Measurements from ENCODE around the gene SLC15A3. TPM values are rescaled to one million over a fixed set of nuclear protein-coding genes. Genes with fewer than 3 reads are reported as not detected.

SLC15A3 gene
- total RNA-seq, 2 experiments from 2014 or later, result 2.0 to 2.2 TPM

GRCh38 chr11:60899977-60900376 lies 52.0 kb downstream of the SLC15A3 start:
- DNase-seq (no peak), ATAC-seq (no peak)
- no peaks in the 10 kb centered on the region for H3K27me3 Mint-ChIP-seq (ENCODE audit: low read depth)
- H3K36me3 Mint-ChIP-seq (ENCODE audit: low read depth), result peaks cover 78% of the 10 kb centered on the region
- CTCF ChIA-PET, result interaction anchor here (0.6 to 9.2 kb wide), 27 partner anchors 8 to 258 kb away, joined by 3 to 187 read pairs (median 5); partner anchors contain the start of genes CCDC86 and TMEM109
- H3K9me3 Mint-ChIP-seq (ENCODE audit: insufficient read depth), result no peaks in the 10 kb centered on the region
- no peak overlapping the region for H3K4me3 Mint-ChIP-seq
- H3K27ac Mint-ChIP-seq, result no peak overlapping the region
- POLR2A ChIA-PET, result interaction anchor here (0.8 kb wide), 1 partner anchor 29 kb away, joined by 3 read pairs; no protein-coding TSS in a partner anchor
- peaks cover 23% of the 10 kb centered on the region for H3K4me1 Mint-ChIP-seq (ENCODE audit: low read depth)

- no peaks in the 10 kb centered on the region for H3K27me3 Mint-ChIP-seq (ENCODE audit: low read depth)
- DNase-seq (peak; percentile 50), ATAC-seq (peak; percentile 73)
- H3K36me3 Mint-ChIP-seq (ENCODE audit: low read depth), result peaks cover 79% of the 10 kb centered on the region
- CTCF ChIA-PET, result interaction anchor here (0.6 to 9.2 kb wide), 29 partner anchors 8 to 288 kb away, joined by 3 to 187 read pairs (median 4); partner anchors contain the start of genes CCDC86 and TMEM109
- no peak overlapping the region for H3K27ac Mint-ChIP-seq
- POLR2A ChIA-PET, result interaction anchor here (0.8 kb wide), 1 partner anchor 29 kb away, joined by 3 read pairs; no protein-coding TSS in a partner anchor
- peaks cover 19% of the 10 kb centered on the region for H3K4me1 Mint-ChIP-seq (ENCODE audit: low read depth)
- H3K4me3 Mint-ChIP-seq, result no peak overlapping the region
- no peaks in the 10 kb centered on the region for H3K9me3 Mint-ChIP-seq (ENCODE audit: insufficient read depth)
Observed at GRCh38 chr11:60899046-60899936, 52.7 kb downstream of the SLC15A3 start.

- Mint-ChIP-seq H3K4me3 (no peak overlapping the region), H3K27ac (no peak overlapping the region), H3K36me3 (ENCODE audit: low read depth) (peaks cover 71% of the 10 kb centered on the region), H3K4me1 (ENCODE audit: low read depth) (peaks cover 2% of the 10 kb centered on the region), H3K27me3 (ENCODE audit: low read depth) (no peaks in the 10 kb centered on the region), H3K9me3 (ENCODE audit: insufficient read depth) (no peaks in the 10 kb centered on the region)
- ChIA-PET POLR2A (no interaction called here), CTCF (interaction anchor here (2.9 to 9.2 kb wide), 3 partner anchors 8 to 63 kb away, joined by 27 to 187 read pairs (median 61); partner anchors contain the start of gene TMEM109)
- no peak for ATAC-seq
- no peak for DNase-seq
Observed at GRCh38 chr11:60897496-60897895, 54.5 kb downstream of the SLC15A3 start.

GRCh38 chr11:60895687-60896086 lies 56.3 kb downstream of the SLC15A3 start:
- ChIA-PET CTCF (interaction anchor here (0.6 to 9.2 kb wide), 5 partner anchors 6 to 1758 kb away, joined by 3 to 187 read pairs (median 5); no protein-coding TSS in a partner anchor), POLR2A (no interaction called here)
- Mint-ChIP-seq H3K27me3 (ENCODE audit: low read depth) (no peaks in the 10 kb centered on the region), H3K27ac (no peak overlapping the region), H3K4me3 (no peak overlapping the region), H3K9me3 (ENCODE audit: insufficient read depth) (no peaks in the 10 kb centered on the region), H3K4me1 (ENCODE audit: low read depth) (no peaks in the 10 kb centered on the region), H3K36me3 (ENCODE audit: low read depth) (peaks cover 65% of the 10 kb centered on the region)
- ATAC-seq (no peak), DNase-seq (no peak)

- no peak overlapping the region for H3K4me3 Mint-ChIP-seq
Observed at GRCh38 chr11:60891103-60891741, 60.8 kb downstream of the SLC15A3 start.

DNA sequence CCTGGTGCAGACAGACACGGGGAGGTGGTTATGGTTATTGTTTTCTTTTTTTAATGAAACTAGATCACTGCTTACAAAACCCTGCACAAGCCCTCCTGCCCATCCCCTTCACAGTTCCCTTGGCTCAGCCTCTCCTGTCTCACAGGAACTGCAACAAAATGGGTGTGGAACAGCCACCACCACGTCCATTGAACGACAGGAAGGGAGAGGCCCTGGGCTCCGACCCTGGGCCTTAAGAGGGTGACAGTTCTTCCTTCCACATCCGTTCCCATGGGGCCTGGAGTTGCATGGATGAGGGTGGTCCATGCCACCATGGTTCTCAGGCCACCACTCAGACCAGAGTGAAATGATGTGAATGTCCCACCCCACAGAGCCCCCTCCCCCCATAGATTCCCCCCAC lies 61.3 kb downstream of the SLC15A3 start:
- no peak overlapping the region for H3K4me3 Mint-ChIP-seq
- H3K4me1 Mint-ChIP-seq (ENCODE audit: low read depth), result peaks cover 9% of the 10 kb centered on the region
- H3K36me3 Mint-ChIP-seq (ENCODE audit: low read depth), result peaks cover 41% of the 10 kb centered on the region
- H3K27me3 Mint-ChIP-seq (ENCODE audit: low read depth), result no peaks in the 10 kb centered on the region
- no peak for DNase-seq
- no peak for ATAC-seq
- ChIA-PET POLR2A (interaction anchor here (1.2 kb wide), 1 partner anchor 14 kb away, joined by 5 read pairs; no protein-coding TSS in a partner anchor), CTCF (interaction anchor here (0.6 to 12.9 kb wide), 5 partner anchors 7 to 115 kb away, joined by 4 to 610 read pairs (median 61); partner anchors contain the start of genes CCDC86 and ZP1)
- H3K27ac Mint-ChIP-seq, result no peak overlapping the region
- H3K9me3 Mint-ChIP-seq (ENCODE audit: insufficient read depth), result no peaks in the 10 kb centered on the region

More at GRCh38 chr11:60891103-60891741, 60.8 kb downstream of the SLC15A3 start:
- H3K36me3 Mint-ChIP-seq (ENCODE audit: low read depth), result peaks cover 42% of the 10 kb centered on the region
- POLR2A ChIA-PET, result interaction anchor here (1.2 kb wide), 1 partner anchor 14 kb away, joined by 5 read pairs; no protein-coding TSS in a partner anchor
- CTCF ChIA-PET, result interaction anchor here (0.6 to 12.9 kb wide), 5 partner anchors 7 to 107 kb away, joined by 3 to 610 read pairs (median 61); partner anchors contain the start of genes CCDC86 and ZP1
- no peaks in the 10 kb centered on the region for H3K9me3 Mint-ChIP-seq (ENCODE audit: insufficient read depth)
- ATAC-seq (no peak), DNase-seq (no peak)
- no peak overlapping the region for H3K27ac Mint-ChIP-seq
- H3K27me3 Mint-ChIP-seq (ENCODE audit: low read depth), result no peaks in the 10 kb centered on the region
- H3K4me1 Mint-ChIP-seq (ENCODE audit: low read depth), result peaks cover 6% of the 10 kb centered on the region

DNA sequence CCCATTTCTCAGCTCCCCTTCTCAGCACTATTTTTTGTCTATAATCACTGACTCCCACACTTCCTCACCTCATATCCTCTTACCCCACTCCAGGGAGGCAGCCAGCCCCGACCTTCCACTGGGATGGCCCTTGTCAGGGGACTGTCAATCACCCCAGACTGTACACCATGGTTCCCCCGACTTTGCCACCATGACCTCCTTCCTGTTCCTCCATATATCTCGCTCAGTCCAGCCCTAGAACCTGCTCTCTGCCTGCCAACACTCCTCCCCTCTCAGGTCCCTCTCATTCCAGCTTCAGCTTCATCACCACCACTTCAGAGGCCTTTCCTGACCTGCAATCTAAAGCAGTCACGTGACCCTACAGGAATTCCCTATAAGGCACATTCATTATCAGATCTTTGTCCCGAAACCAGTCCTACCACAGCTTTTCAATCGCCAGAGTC lies 62.1 kb downstream of the SLC15A3 start:
- Mint-ChIP-seq H3K27me3 (ENCODE audit: low read depth) (no peaks in the 10 kb centered on the region), H3K9me3 (ENCODE audit: insufficient read depth) (no peaks in the 10 kb centered on the region), H3K4me3 (no peak overlapping the region), H3K27ac (peak overlapping the region; percentile 51), H3K4me1 (ENCODE audit: low read depth) (peaks cover 9% of the 10 kb centered on the region), H3K36me3 (ENCODE audit: low read depth) (peaks cover 41% of the 10 kb centered on the region)
- ChIA-PET POLR2A (interaction anchor here (1.2 kb wide), 1 partner anchor 59 kb away, joined by 4 read pairs; no protein-coding TSS in a partner anchor), CTCF (interaction anchor here (1.0 to 12.9 kb wide), 5 partner anchors 8 to 115 kb away, joined by 3 to 610 read pairs (median 61); partner anchors contain the start of genes CCDC86 and ZP1)
- no peak for DNase-seq
- ATAC-seq, result no peak

GRCh38 chr11:60887556-60887955 lies 64.4 kb downstream of the SLC15A3 start:
- peaks cover 34% of the 10 kb centered on the region for H3K36me3 Mint-ChIP-seq (ENCODE audit: low read depth)
- POLR2A ChIA-PET, result interaction anchor here (1.0 to 1.3 kb wide), 5 partner anchors 21 to 112 kb away, joined by 3 to 7 read pairs (median 3); no protein-coding TSS in a partner anchor

More at GRCh38 chr11:60887556-60887955, 64.4 kb downstream of the SLC15A3 start:
- Mint-ChIP-seq H3K9me3 (ENCODE audit: insufficient read depth) (no peaks in the 10 kb centered on the region), H3K27me3 (ENCODE audit: low read depth) (no peaks in the 10 kb centered on the region), H3K27ac (no peak overlapping the region), H3K4me3 (no peak overlapping the region), H3K4me1 (ENCODE audit: low read depth) (peaks cover 9% of the 10 kb centered on the region)
- DNase-seq (peak; percentile 79), ATAC-seq (peak; percentile 99)
- CTCF ChIA-PET, result interaction anchor here (0.7 to 12.9 kb wide), 29 partner anchors 10 to 300 kb away, joined by 3 to 610 read pairs (median 6); partner anchors contain the start of genes CCDC86, PRPF19, PTGDR2 and ZP1

Other genes starting within 250 kb of the SLC15A3 start
- not detected for gene MS4A18, start 227.5 kb downstream of the SLC15A3 start, total RNA-seq
- not detected for gene MS4A15, start 195.3 kb downstream of the SLC15A3 start, total RNA-seq
- not detected for gene MS4A10, start 166.8 kb downstream of the SLC15A3 start, total RNA-seq
- 10 to 100 TPM; 34.2 to 36.0 TPM for gene CCDC86, start 110.1 kb downstream of the SLC15A3 start, total RNA-seq
- gene PTGDR2, start 96.2 kb downstream of the SLC15A3 start, total RNA-seq, result 1 to 10 TPM; 3.3 to 3.4 TPM
- gene ZP1, start 84.6 kb downstream of the SLC15A3 start, total RNA-seq, result under 1 TPM in 1 of 2 experiments, not detected in 1; 0.34 TPM
- gene PRPF19, start 45.6 kb downstream of the SLC15A3 start, total RNA-seq, result 100 to 1,000 TPM; 161 TPM
- 100 to 1,000 TPM; 136 to 139 TPM for gene TMEM109, start 38.0 kb downstream of the SLC15A3 start, total RNA-seq
- under 1 TPM; 0.37 to 0.47 TPM for gene TMEM132A, start 27.7 kb downstream of the SLC15A3 start, total RNA-seq
- 100 to 1,000 TPM; 214 to 222 TPM for gene CD6, start 19.5 kb upstream of the SLC15A3 start, total RNA-seq
- gene CD5, start 150.3 kb upstream of the SLC15A3 start, total RNA-seq, result 100 to 1,000 TPM; 252 to 274 TPM
- 1 to 10 TPM; 3.4 to 3.8 TPM for gene VPS37C, start 209.2 kb upstream of the SLC15A3 start, total RNA-seq

Measured in activated CD8-positive, alpha-beta T cell treated with anti-CD3 and anti-CD28 coated beads, Interleukin-2, amount 10 ng/mL, durations not matched to agents 7 days and 5 days (primary cell).